GM18502 (cell line): ENCODE data around the gene CIROP.

Experiments
- ATAC-seq: cut with Tn5 transposase; IDR thresholded peaks from one replicate; pipeline ENCODE4 v1.9.1; 2021; ENCODE audit warnings: mild to moderate bottlenecking; ENCODE audit not compliant: unreplicated experiment, poor library complexity

Gene CIROP

GRCh38 chr14:23131482-23131881 lies 26.7 kb upstream of the CIROP start:
- no peak for ATAC-seq

DNA sequence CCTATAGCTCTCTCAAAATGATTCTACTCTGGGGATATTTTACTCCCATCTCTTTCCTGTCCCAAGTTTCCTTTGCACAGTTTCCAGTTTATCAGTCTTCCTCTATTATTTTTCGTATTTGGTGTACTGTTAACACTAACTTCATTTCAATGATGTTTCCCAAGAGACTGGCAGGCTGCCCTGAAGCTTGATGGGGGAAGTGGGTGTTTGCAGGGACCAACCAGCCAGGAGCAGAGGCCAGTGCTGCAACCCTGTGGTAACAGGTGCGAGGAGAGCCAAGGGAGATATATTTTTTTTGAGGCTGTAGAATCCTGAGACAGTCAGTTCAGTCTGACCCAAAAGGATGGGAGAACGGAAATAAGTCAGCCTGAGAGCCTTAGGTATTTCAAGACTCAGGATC lies 26.1 kb upstream of the CIROP start:
- no peak for ATAC-seq

DNA sequence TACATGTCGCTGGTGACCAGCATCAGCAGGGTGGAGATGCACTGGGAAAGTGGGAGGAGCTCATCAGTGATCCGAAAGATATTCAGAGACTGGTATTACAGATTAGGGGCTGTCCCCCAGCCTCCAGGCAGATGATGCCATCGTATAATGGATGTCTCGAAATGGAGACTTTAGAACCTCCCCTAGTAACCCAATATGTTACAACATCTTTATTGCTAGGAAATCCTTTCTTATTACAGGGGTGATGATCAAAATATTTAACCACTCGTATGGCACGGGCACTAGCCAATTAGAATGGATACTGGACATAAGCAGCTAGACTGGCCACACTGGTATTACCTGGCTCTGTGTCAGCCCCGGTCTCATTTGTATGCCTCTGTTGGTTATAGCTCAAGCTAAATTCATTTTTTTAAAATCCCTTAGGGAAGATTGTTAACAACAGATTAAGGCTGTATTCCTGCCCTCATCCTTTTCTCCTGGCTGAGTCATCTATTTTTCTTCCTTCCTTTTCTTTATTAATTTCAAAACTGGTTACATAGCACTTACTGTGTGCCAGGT lies 25.0 kb upstream of the CIROP start:
- no peak for ATAC-seq

GRCh38 chr14:23128969-23129758 lies 24.4 kb upstream of the CIROP start:
- no peak for ATAC-seq

DNA sequence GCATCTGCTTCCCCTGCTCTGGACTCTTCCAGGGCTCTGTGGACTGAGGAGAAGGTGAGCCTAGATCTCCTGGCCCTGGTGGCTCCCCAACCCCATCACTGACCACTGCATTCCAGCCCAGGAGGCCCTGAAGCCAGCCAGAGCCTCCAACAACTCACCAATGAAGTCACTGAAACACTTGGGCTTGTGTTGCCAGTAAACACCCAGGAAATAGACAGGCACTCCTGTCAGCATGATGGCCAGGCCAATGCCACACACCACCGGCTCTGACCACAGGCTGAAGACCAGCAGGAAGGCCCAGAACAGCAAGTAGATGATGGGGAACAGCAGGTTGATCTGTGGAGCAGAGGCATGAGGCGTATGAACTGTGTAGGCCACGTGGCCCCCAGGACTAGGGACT lies 23.1 kb upstream of the CIROP start:
- no peak for ATAC-seq

GRCh38 chr14:23126548-23127278 lies 21.9 kb upstream of the CIROP start:
- no peak for ATAC-seq

- no peak for ATAC-seq
These were observed 21.2 kb upstream of the CIROP start for GRCh38 chr14:23125933-23126524.

DNA sequence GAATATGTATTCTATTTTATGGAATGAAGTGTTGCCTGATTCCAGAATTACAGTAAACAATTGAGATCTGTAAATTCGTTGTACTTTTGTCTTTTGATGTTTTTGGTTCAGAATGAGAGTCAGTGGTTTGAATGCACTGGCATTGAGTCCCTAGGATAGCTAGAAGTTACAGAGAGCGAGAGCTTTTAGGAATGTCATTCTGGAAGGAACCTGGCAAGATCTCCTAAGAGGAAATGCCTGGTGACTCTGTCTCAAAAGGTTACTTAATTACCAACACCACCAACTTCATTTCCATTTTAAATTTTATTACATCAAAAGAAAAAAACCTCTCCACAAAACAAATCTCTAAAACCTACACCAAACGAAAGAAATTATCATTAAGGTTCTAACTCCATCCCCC lies 20.2 kb upstream of the CIROP start:
- no peak for ATAC-seq

DNA sequence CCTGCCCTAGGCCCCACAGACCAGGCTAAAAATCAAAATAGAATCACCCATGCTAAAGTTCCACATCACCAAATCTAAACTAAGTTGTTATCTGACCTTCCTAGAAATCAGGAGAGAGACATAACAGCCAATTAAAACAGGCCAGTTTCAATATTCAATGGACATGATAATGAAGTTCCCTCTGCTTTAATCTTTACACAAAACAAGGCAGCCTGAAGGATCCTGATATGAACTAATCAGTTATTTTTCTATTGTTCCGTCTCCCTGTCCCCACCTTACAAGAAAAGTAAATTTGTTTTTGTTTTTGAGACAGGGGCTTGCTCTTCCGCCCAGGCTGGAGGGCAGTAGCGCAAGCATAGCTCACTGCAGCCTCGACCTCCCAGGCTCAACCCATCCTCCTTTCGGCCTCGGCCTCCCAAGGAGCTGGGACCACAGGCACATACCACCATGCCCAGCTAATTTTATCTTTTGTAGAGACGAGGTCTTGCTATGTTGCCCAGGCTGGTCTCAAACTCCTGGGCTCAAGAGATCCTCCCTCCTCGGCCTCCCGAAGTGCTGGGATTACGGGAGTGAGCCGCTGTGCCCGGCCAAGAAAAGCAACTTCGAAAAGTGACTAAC lies 19.7 kb upstream of the CIROP start:
- ATAC-seq, result no peak

DNA sequence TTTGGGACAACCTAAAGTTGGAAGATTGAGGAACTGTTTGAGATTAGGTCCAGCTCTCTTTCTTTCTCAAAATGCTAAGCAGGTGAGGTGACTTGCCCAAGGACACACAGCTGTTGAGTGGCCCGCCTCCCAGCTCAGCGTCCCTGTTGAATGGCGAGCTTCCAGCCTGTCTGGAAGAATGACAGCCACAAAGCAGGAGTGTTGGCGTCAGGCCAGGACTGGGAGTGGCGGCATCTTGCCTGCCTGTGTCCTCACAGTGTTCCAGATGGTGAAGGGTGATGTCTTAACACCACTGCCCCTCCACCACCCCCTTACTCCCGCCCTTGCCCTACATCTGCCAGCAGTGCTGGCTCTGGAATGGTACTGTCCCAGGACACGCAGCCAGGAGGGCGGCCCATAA lies 18.6 kb upstream of the CIROP start:
- no peak for ATAC-seq

DNA sequence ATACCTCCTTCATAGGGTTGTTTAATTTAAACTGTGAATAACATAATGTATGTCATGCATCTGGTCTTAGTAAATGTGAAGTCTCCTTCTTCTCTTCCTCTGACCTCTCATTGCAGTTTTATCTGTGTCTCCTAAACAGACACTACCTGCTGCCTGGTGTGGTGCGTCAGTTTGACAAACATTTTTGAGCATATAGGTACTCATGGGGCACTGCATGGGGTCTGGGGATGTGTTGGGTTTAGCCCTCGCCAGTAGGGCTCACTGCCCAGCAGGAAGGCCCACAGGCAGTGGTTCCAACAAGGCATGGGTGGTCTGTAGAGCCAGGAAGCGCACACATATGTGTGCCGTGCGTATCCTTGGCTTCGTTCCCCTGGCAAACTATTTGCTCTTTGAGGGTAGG lies 17.3 kb upstream of the CIROP start:
- no peak for ATAC-seq

DNA sequence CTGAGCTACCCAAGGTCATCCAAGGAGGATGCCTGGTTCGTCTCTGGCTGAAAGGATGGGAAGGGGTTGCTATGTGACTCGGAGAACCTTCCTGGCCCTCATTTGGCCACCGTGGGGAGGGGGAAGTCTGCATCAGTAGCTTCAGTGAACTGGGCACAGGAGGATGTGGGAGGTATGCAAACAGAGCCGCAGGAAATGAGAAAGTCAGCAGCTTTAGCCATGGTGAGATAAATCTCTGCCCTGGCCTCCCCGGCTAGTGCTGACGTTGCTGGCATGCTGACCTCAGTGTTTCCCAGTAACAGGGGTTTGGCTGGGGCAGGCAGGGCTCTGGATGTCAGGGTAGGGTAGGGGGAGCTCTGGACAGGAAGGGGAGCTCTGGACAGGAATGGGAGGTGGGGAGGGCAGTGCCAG lies 16.6 kb upstream of the CIROP start:
- peak; percentile 39 for ATAC-seq

DNA sequence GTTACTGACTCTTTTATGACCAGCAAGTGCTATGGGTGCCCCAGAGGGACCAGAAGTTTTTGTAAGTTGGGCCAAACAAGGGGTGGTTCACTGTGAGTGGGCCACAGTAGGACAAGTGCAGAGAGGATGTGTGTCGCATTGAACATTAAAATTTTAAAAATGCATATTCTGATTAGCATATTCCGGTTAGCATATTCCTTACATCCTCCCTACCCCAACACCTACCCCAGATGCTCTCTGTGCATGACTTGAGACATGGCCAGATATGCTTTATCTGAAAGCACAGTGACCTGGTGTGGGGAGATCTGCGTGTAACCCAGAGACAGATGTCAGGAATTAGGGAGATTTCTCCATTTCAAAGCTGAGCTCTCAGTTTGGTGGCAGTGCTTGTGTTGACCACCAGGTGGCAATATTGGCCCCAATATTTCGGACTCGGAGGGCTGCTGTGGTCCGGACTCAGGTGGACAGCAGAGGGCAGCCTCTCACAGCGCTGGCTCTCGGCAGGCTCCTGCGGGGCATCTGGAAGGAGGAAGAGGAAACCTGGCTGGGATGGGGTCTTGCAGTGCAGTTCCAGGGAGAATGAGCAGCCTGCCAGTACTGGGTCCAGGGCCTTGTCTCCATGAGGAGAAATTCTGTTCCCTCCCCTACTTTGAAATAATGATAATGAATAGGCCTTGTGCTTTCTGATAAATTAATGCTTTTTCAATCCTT lies 15.9 kb upstream of the CIROP start:
- ATAC-seq, result peak; percentile 78

- peak; percentile 37 for ATAC-seq
These were observed 14.9 kb upstream of the CIROP start for GRCh38 chr14:23119363-23120327.

GRCh38 chr14:23118506-23119362 lies 13.9 kb upstream of the CIROP start, which contains the start of gene CEBPE:
CEBPE (minus strand) TSS chr14:23119255; CDS start chr14:23119091, 164 bp downstream.
- ATAC-seq, result no peak

- ATAC-seq, result no peak
These were observed 12.7 kb upstream of the CIROP start for GRCh38 chr14:23117371-23118020.

GRCh38 chr14:23115918-23116317 lies 11.1 kb upstream of the CIROP start:
- ATAC-seq, result no peak
